ENCODE results near the gene SLC6A20. TPM values are rescaled to one million over a fixed set of nuclear protein-coding genes. Genes with fewer than 3 reads are reported as not detected.

Gene SLC6A20
- total RNA-seq, 4 donors from 2014 or later: 0.16 to 1.1 (median 0.26) TPM

GRCh38 chr3:45775571-45776300 lies 20.6 kb downstream of the SLC6A20 start:
- H3K27ac ChIP-seq: no peak overlapping the region
- no peak for TF ChIP-seq CTCF (IDR thresholded peaks at IDR 0.05)
- no peak for TF ChIP-seq POLR2AphosphoS5 (IDR thresholded peaks at IDR 0.05)
- TF ChIP-seq EP300 (IDR thresholded peaks at IDR 0.05): no peak
- TF ChIP-seq POLR2A (IDR thresholded peaks at IDR 0.05): no peak
- no peak overlapping the region for H3K4me3 ChIP-seq
- no peaks in the 10 kb centered on the region for H3K4me1 ChIP-seq
- 71 to 100% methylated on average over 1 to 4 of the region's 17 CpGs for WGBS, 2 donors (ENCODE audit: low coverage in 1 of 2)
- no peaks in the 10 kb centered on the region for H3K9me3 ChIP-seq
- ATAC-seq: no peak
- peaks cover 3% of the 10 kb centered on the region for H3K27me3 ChIP-seq
- no peaks in the 10 kb centered on the region for H3K36me3 ChIP-seq

- Histone ChIP-seq H3K27ac (no peak overlapping the region), H3K4me1 (no peaks in the 10 kb centered on the region), H3K4me3 (no peak overlapping the region), H3K27me3 (peaks cover 3% of the 10 kb centered on the region), H3K36me3 (no peaks in the 10 kb centered on the region), H3K9me3 (no peaks in the 10 kb centered on the region)
- TF ChIP-seq POLR2A (IDR thresholded peaks at IDR 0.05) (no peak), CTCF (IDR thresholded peaks at IDR 0.05) (no peak), EP300 (IDR thresholded peaks at IDR 0.05) (no peak), POLR2AphosphoS5 (IDR thresholded peaks at IDR 0.05) (no peak)
- 71 to 74% methylated on average over 6 to 8 of the region's 8 CpGs for WGBS, 2 donors (ENCODE audit: low coverage in 1 of 2)
- ATAC-seq: no peak
Measured at GRCh38 chr3:45774581-45775521, 21.5 kb downstream of the SLC6A20 start.

- 62 to 100% methylated on average over 1 to 5 of the region's 7 CpGs for WGBS, 2 donors (ENCODE audit: low coverage in 1 of 2)
- H3K4me3 ChIP-seq: no peak overlapping the region
- H3K36me3 ChIP-seq: no peaks in the 10 kb centered on the region
- H3K27me3 ChIP-seq: peaks cover 3% of the 10 kb centered on the region
- no peaks in the 10 kb centered on the region for H3K9me3 ChIP-seq
- TF ChIP-seq EP300 (IDR thresholded peaks at IDR 0.05) (no peak), POLR2AphosphoS5 (IDR thresholded peaks at IDR 0.05) (no peak), POLR2A (IDR thresholded peaks at IDR 0.05) (no peak), CTCF (IDR thresholded peaks at IDR 0.05) (no peak)
- no peaks in the 10 kb centered on the region for H3K4me1 ChIP-seq
- no peak for ATAC-seq
- no peak overlapping the region for H3K27ac ChIP-seq
Measured at GRCh38 chr3:45773714-45774449, 22.5 kb downstream of the SLC6A20 start.

GRCh38 chr3:45773072-45773471 lies 23.3 kb downstream of the SLC6A20 start:
- TF ChIP-seq EP300 (IDR thresholded peaks at IDR 0.05) (no peak), POLR2AphosphoS5 (IDR thresholded peaks at IDR 0.05) (no peak)
- peaks cover 3% of the 10 kb centered on the region for H3K27me3 ChIP-seq
- 82 to 87% methylated on average over 3 to 5 of the region's 5 CpGs for WGBS, 2 donors (ENCODE audit: low coverage in 1 of 2)
- no peak for ATAC-seq
- H3K9me3 ChIP-seq: no peaks in the 10 kb centered on the region
- no peak overlapping the region for H3K27ac ChIP-seq
- H3K4me1 ChIP-seq: no peaks in the 10 kb centered on the region
- no peaks in the 10 kb centered on the region for H3K36me3 ChIP-seq
- H3K4me3 ChIP-seq: no peak overlapping the region

All from gastroesophageal sphincter (tissue), 4 donors.